NCI-H2171 treated with DMSO at 0.1 percent for 48 hours (cell line): Measurements from ENCODE around the gene IKZF1.
"Not testable (repeated sequence)": the region's sequence is repeated elsewhere in the genome, so short reads cannot be mapped to it uniquely, and the experiment has no call there.

Experiments used
- DNase-seq: peaks from one replicate; lab custom pipeline; 2025; lab: John Stamatoyannopoulos, UW

Gene IKZF1

DNA sequence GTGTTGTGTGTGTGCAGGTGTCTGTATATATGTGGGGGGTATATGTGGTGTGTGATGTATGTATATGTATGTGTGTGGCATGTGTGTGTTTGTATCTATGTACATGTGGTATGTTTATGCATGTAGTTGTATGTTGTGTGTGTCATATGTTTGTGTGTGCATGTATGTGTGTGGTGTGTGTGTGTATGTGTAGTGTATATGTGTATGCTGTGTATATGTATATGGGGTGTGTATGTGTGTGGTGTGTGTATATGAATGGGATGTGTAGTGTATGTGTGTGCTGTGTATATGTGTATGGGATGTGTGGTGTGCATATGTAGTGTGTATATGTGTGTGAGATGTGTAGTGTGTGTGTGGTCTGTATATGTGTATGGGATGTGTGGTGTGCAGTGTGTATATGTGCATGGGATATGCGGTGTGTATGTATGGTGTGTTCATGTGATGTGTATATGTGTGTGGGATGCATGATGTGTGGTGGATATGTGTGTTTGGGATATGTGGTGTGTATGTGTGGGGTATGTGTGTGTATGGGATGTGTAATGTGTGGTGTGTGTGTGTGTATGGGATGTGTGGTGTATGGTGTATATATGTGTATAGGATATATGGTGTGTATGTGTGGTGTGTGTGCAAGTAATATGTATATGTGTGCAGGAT lies 30.0 kb downstream of the IKZF1 start:
- no peak for DNase-seq

DNA sequence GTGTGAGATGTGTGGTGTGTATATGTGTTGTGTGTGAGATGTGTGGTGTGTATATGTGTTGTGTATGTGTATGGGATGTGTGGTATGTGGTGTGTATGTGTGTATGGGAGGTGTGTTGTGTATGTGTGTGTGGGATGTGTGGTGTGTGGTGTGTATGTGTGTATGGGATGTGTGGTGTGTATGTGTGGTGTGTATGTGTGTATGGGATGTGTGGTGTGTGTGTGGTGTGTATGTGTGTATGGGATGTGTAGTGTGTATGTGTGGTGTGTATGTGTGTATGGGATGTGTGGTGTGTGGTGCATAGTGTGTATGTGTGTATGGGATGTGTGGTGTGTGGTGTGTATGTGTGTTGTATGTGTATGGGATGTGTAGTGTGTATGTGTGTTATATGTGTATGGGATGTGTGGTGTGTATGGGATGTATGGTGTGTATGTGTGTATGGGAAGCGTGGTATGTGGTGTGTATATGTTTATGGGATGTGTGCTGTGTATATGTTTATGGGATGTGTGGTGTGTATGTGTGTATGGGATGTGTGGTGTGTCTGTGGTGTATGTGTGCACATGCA lies 30.8 kb downstream of the IKZF1 start:
- DNase-seq: no peak

DNA sequence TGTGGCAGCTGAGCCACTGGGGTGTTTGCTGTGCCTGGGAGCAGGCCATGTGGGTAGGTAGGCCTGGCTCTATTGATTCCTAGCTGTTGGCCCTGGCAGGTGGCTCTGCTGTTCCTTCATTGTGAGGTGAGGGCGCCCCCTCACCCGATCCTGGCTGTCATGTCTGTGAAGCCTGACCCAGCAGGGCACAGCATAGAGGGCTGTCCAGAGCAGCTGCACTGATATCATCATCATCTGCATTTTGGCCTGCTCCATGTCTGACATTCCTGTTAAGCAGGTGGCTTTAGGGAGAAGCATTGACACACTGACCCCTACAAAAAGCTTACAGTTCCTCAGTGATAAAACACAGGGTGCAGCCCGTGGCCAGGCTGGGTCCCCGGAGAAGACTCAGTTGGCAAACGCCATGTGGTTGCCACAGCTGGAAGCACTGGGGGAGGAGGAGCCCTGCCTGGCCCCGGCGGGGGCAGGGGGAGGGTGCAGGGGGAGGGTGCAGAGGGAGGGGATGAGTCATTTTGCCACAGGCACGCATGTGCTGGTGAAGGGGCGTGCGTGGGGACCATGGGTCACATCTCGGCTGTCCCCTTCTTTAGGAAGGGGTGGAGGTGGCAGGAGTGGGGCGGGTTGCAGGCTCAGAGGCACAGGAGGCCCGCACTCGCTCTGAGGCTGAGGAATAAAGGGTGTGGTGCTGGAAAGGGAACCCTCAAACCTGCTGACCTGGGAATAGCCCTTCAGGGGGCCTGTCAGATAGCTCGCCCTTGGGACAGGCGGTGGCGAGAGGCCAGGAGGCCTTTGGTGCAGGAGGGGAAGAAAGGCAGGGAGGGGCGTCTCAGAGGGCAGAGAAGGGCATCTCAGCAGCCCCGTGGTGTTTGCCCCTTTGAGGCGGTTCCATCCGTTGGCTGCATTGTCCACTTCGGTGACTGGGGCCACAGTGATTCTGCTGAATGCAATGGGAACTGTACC lies 31.6 kb downstream of the IKZF1 start:
- DNase-seq: peak; percentile 13

DNA sequence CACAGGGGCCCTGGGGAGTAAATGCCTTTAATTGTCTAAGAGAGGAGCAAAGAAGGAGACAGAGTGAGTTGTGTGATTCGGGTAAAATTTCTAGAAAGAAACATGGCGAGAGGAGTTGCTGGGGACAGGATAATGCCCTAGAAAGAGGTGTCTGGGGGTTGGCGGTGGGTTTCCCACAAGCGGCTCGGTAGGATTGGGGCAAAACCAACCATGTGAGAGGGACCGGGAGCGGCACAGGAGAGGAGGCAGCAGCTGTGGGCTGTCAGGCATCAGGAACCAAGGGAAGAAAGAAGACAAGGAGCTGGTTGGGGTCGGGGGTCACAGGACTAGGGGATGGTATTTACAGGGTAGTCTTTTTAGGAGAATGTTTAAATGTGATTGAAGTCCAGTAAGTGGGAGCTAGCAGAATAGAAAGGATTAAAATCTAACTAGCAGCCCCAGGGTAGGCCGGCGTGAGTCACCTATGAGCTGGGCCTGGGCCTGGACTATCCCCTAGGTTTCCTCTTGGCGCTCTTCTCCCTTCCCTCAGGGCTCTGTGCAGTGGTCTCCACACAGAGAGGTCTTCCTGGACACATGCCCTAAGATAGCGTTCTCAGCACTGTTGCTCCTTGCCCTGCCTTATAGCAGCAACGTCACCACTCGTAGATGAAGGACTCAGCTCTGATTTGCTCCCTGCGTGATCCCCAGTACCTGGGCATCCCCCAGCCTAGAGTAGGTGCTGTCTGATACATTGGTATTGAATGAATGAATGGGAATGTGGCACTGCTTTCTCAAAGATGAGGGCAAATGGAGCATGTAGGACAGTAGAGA lies 32.6 kb downstream of the IKZF1 start:
- DNase-seq: no peak

DNA sequence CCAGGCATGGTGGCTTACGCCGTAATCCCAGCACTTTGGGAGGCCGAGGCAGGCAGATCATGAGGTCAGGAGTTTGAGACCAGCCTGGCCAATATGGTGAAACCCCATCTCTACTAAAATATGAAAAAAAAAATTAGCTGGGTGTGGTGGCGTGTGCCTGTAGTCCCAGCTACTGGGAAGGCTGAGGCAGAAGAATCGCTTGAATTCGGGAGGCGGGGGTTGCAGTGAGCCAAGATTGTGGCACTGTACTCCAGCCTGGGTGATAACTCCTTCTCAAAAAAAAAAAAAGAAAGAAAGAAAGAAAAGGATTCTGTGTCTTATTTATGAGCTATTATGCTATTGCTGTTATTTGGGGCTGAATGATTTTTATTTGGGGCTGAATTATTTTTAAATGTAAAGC lies 35.0 kb downstream of the IKZF1 start:
- DNase-seq: not testable (repeated sequence)

DNA sequence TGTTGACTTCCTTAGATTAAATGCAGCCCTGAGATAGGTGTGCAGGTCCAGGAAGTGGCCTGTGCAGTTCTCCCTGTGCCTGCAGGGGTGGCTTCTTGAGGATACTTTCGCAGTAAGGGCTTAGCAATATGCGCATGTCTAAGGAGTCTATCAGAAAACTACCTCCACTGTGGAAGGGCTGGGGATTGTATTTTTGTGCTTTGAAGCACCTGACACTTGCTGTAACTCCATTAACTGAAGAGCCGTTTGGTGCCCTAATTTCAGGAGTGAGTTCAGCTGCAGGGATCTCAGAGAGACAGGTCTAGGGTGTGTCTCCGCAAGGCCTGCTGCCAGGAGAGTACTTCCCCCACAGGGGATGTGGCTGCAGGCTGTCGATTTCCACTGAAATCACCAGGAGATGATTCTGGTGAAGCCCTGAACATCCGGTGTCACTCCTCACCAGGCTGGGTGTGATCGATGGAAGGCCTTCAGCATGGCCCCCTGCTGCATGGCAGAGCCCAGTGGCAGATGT lies 35.5 kb downstream of the IKZF1 start:
- DNase-seq: peak; percentile 39

DNA sequence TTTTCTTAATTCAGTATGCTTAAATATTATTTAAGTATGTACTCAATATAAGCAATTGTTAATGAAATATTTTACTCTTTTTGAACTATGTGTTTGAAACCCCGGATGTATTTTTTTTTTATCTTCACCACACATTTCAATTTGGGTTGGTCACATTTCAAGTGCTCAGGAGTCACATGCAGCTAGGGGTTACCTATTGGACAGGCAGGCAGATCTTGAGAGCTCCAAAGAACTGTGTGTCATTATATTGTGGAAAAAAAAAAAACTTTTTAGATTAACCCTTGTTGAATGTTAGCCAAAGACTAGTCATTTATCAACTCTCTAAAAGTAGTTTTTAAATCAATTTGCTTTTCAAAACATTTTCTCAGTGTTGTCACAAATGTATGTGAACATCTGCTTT lies 37.2 kb downstream of the IKZF1 start:
- no peak for DNase-seq

DNA sequence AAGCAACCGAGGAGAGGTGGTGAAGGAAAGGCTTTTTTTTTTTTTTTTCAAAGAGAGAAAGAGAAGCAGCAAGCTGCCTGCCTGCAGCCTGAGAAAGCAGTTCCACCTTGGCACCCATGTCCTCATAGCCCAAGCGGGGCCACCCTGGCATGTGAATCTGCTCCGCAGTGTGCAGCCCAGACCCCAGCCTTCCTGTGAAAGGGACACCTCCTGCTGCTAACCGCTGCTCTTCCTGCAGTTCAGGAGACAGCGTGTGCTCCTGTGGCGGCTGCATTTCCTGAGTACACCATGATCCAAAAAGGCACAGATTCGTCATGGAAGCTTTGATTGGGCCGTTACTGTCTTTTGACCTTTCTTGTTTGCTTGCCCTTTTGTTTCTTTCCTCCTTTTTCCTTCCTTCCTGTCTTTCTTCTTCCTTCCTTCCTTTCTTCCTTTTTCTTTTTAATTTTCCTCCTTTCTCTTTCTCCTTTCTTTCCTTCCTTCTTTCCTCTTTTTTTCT lies 38.1 kb downstream of the IKZF1 start:
- DNase-seq: no peak

DNA sequence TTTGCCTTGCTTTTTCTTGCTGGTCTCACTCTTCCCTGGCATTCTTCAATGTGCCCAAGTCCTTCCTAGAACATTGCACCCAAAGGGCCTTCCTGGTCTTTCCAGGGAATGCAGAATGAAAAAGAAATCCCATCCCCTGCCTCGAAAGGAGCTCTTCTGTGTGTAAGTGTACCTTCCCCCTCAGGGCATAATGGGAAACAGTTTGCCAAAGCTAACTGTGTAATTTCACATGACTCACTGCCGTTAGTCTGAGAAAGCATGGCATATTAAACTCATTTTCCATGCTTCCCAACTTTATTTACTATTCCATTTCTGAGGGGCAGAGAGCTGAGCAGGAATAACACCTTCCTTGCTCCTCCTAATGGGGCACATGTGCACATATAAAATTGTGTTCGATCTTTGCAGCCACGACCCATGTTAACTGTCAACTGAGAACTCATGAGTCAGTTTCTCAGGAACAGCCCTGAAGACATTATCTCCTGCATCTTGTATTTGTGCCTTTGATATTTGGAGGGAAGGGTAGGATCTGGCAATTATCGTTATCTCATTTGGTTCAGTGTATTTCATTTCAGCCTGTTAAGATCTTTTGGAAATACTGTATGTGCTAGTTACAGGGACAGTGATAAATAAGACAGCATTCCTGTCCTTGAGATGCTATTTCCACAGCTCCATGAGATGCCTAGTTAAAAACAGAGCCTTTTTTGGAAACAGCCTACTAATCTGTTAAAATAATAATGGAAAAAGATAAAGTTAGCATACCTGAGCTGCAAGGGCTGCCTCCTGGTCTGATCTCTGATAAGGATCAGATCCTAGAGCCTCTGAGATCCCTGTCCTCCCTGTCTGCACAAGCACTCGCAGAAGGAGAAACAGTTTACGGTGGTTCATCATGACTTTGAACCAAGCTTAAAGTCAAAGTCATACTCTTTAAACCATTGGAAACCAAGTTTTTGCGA lies 42.3 kb downstream of the IKZF1 start:
- DNase-seq: no peak

DNA sequence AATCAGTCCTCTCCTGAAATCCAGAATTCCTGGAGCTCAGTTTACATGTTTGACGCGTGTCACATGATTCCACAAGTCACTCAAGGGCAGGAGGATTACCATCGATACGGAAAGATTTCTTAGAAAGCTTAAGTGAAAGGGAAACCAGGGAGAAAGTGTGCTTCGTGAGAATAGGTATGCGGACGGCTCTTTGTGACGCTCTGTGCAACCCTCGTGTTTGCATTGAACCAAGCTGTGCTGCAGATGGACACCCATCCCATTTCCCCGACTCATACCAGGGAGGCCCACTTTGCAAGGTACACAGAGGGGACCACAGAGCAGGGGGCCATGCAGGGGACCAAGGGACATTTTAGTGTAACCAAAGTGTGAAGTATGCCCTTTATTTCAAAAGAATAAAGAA lies 43.2 kb downstream of the IKZF1 start:
- DNase-seq: no peak

DNA sequence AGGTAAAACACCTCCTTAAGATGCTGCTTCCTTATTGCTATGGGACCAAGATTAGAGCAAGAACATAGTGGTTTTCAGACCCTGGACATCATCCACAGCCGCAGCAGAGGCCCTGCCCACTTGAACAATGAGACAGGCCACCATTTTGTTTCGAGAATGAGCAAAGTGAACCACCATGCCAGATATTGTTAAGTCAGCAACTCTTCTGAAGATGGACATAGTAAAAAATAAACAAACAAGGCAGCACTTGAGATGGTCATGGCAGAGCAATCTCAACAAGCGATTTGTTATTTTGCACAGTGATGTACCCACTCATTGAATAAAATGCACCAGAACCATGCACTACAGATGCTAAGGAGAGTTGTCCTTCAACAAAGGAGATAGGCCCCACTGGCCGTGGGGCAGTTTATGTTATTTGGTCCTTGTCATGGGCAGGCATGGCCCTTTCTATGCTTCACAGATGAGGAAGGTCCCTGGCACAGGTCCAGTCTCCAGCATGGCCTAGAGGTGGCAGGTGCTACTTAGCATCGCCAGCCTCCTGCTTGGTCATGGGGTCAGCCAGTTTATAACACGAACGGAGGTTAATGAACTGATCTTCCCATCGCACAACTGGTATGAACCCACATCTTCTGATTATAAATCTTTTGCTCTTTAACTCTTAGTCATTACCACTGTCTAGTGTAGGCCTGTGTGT lies 44.1 kb downstream of the IKZF1 start:
- no peak for DNase-seq

DNA sequence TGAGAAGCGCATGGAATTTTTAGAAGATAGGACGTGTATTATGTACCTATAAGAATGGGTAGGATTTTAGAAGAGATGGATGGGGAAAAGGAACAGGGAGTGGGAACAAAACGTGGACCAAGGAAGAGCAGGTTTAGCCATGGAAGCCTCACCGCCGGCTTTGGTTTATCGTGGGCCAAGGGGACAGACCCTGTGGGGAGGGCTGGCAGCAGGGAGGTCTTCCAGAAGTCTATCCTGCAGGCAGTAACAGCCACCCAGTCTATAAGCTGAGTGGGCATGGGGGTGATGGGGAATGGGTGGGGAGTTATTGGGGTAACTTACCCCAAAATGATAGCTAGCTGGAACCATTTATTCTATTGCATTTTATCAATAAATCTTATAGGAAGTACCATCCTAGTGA lies 44.9 kb downstream of the IKZF1 start:
- DNase-seq: no peak

DNA sequence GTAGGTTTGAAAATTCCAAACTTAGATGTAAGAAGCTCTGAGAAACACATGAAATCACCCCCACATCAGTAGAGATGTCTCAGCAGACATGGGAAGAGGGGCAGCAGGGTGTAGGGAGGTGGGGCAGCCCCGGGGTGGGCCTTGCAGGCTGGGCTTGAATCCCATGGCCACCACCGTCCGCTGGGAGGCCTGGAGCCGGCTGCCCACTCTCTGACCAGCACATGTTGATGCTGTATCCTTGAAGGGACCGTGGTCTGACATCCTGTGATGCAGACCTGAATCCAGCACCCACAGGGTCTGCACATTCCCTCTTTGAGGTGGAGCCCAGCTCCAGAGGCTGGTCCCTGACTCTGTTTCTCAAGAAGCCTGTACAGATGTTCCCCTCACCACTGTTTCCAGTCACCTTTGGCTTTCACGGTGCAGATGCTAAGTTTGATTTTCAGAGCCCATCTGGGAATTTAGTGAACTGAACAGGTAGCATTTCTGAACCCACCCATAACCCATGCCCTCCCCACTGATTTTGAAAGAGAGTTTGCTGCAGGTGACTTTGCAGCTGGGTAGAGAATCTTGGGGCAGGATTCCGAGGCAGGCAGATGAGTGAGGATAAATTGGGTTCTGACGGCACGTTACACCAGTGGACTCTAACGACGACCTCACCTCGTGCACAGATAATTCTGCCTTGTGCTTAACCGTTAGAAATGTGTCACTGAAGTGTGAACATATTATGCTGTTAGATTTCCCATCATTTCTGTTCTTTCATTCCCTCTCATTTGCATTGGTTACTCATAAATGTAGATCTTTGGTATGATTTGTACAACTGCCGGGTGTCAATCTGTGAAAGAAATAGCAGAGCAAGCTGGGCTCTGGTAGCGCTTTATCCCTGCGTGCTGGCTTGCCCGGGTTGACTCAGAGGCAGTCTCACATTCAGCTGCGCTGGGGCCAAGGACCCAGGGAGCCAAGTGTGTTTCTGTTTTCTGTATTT lies 45.7 kb downstream of the IKZF1 start:
- no peak for DNase-seq

DNA sequence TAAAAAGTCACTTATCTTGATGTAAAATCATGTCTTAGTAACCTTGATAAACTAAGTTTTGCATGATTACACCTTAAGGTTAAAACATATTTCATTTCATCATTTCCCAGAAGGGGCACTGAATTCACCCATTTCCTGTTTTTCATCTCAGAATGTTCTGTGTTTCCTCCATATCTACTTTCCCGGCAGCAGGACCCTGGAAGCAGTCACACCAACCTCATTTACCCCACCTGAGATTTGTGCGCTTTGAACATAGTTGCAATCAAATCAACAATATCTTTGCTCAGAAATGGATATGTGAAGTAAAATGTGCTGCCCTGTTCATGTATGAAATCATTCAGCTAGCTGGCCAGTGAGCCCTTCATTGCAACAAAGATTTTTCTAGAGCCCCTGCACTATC lies 46.8 kb downstream of the IKZF1 start:
- DNase-seq: no peak

DNA sequence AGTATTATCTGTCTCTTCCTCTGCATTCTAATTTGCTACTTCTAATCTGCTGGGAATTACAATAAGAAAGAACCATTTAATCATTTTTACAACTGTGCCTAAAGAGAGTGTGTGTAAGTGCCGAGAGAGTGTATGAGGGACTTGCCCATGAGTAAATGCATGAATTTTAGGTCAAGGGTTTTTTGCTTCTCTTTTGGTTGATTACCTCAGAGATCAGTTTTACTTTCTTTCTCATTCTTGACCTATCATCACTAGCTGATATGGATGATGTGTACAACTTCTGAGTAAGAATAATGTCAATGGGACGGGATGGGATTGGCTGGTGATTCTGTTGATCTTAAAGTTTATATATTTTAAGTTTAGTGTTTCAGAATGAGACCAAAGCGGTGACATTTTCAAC lies 47.8 kb downstream of the IKZF1 start:
- no peak for DNase-seq

DNA sequence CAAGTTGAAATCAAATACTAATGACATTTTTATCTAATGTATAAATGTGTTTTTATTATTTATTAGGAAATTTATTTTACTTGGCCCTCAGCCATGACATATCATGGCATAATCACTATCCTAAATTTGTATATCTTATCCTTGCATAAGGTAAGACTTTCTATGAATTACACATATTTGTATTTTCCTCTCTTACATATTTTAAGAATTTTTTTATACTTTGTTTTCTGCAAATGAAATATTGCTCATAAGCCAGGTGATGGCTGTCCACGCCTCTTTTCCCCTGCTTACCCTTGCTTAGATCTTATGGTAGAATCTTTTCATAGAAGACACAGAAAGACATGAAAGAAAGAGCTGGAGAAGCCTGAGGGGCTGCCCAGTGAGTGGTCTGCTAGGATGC lies 48.2 kb downstream of the IKZF1 start:
- no peak for DNase-seq

DNA sequence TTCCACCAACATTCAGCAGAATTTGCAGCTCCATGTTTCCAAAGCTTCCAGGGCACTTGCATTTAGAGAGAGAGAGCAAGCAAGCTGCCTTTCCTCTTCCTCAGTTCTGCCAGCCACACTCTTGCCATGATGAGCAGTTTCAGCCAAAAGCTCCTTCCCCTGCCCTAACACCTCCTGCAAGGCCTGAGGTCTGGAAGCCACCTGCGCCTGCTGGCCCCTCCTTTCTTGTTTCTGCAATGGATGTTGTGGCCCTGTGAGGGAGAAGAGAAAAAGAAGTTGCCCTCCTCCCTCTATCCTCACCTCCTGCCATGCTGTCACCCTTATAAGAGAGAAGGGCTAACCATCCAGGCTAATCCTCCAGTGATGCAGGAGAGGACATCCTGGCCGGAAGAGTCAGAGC lies 48.7 kb downstream of the IKZF1 start:
- DNase-seq: no peak

DNA sequence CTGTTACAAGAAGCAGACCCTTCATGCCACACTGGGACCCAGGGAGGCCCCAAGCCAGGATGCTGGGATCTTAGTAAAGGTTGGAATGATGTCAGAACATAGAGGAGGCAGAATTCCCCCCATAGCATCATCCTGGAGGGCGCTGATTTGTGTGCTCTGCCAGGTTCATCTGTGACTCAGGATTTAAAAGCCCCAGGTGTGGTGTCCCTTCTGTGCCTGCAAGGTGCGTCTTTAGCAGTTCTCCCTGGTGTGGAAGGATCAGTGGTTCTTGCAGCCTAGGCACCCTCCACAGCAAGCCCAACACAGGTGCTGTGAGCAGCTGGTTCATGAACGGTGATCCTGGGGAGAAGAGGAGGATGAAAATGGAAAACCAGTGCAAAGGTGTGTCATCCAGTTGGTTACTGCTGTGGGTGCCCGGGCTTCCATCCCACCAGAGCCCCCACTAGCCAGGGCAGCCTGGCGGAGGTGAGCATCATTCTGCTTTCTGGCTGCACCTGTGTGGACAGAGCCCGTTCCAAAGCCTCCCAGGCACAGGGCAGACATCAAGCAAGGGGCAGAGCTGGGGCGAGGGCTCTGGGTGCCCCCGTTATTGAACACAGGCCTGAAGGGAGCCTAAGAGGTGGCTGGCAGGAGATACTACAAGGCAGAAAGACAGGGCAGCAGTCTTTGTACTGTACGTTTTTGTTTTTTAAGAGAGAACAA lies 49.5 kb downstream of the IKZF1 start:
- DNase-seq: no peak
